Endodermal cell (in vitro differentiated cells): ENCODE measurements around the gene TBC1D3B. TPM values are rescaled to one million over a fixed set of nuclear protein-coding genes. Genes with fewer than 3 reads are reported as not detected.
A peak's percentile ranks its signal among the peaks of the same experiment; 100 is the strongest.
"Not testable (repeated sequence)": the region's sequence is repeated elsewhere in the genome, so short reads cannot be mapped to it uniquely, and the experiment has no call there.

Source experiments
- DNase-seq: peaks from one replicate; pipeline ENCODE4 v3.0.0-alpha.2; 2017
- H3K27ac ChIP-seq: 2 replicates; pipeline ENCODE4 v1.5.1; 2013; ENCODE audit warnings: mild to moderate bottlenecking, low read depth, low read length, moderate library complexity
- H3K27me3 ChIP-seq: 2 replicates; pipeline ENCODE4 v1.6.1; 2013; ENCODE audit warnings: mild to moderate bottlenecking, low read length, moderate library complexity; ENCODE audit not compliant: insufficient read depth, control insufficient read depth, poor library complexity, severe bottlenecking
- H3K36me3 ChIP-seq: 2 replicates; pipeline ENCODE4 v1.7.0; 2013; ENCODE audit warnings: mild to moderate bottlenecking, low read length, moderate library complexity; ENCODE audit not compliant: control insufficient read depth, insufficient read depth
- H3K4me1 ChIP-seq: one replicate; pipeline ENCODE4 v1.7.0; 2013; ENCODE audit warnings: low read length; ENCODE audit not compliant: control insufficient read depth, insufficient read depth
- H3K4me3 ChIP-seq: 2 replicates; pipeline ENCODE4 v1.5.1; 2013; ENCODE audit warnings: mild to moderate bottlenecking, low read length, moderate library complexity
- H3K9ac ChIP-seq: 2 replicates; pipeline ENCODE4 v1.6.1; 2013; ENCODE audit warnings: mild to moderate bottlenecking, low read length, moderate library complexity; ENCODE audit not compliant: poor library complexity, severe bottlenecking; ENCODE audit errors: extremely low read depth
- H3K9me3 ChIP-seq: 2 replicates; pipeline ENCODE4 v1.6.1; 2013; ENCODE audit warnings: mild to moderate bottlenecking, low read length, moderate library complexity; ENCODE audit not compliant: control insufficient read depth
- H3K27ac Mint-ChIP-seq: 2 replicates; pipeline ENCODE4 v1.8.0; 2020; ENCODE audit warnings: mixed read lengths
- H3K27me3 Mint-ChIP-seq: 2 replicates; pipeline ENCODE4 v1.8.0; 2021; ENCODE audit warnings: mild to moderate bottlenecking, mixed read lengths; ENCODE audit not compliant: insufficient read depth
- H3K36me3 Mint-ChIP-seq: 2 replicates; pipeline ENCODE4 v1.8.0; 2020; ENCODE audit warnings: low read depth, mixed read lengths
- H3K4me1 Mint-ChIP-seq: 2 replicates; pipeline ENCODE4 v1.8.0; 2020; ENCODE audit warnings: mixed read lengths
- H3K4me3 Mint-ChIP-seq: 2 replicates; pipeline ENCODE4 v1.8.0; 2020; ENCODE audit warnings: mild to moderate bottlenecking, moderate library complexity, mixed read lengths
- H3K9me3 Mint-ChIP-seq: 2 replicates; pipeline ENCODE4 v1.8.0; 2020; ENCODE audit warnings: mild to moderate bottlenecking, mixed read lengths
- WGBS, 2 experiments: methylation state at CpG; one replicate each; pipeline versions ENCODE4 v1.1.5 to v1.1.7; 2013; ENCODE audit warnings: missing lambda C conversion rate in 2 of 2, mixed read lengths in 1 of 2; ENCODE audit not compliant: insufficient coverage in 1 of 2, insufficient read length in 1 of 2; 5-methylcytosine and 5-hydroxymethylcytosine counted together
- total RNA-seq, 2 donors: library from RNA; stranded (reverse); fragmentation: NEBNext Ultra II Directional in 1 of 2; extraction: Animal tissue kit (Norgen Biotek cat#: 25700) in 1 of 2; gene quantifications; 2 replicates in 1 of 2; 3 replicates in 1 of 2; pipeline ENCODE4 v1.2.1, GENCODE V29; 2021
- TF ChIP-seq, protein P1 (sequence below): fragments of 200-600 bp; sonication (generic); conservative IDR thresholded peaks from 2 replicates; pipeline ENCODE4 v1.5.0; 2021; ENCODE audit warnings: antibody characterized with exemption, mild to moderate bottlenecking

Gene TBC1D3B
- total RNA-seq, 2 donors from 2014 or later, result 13.1 to 18.4 TPM

DNA sequence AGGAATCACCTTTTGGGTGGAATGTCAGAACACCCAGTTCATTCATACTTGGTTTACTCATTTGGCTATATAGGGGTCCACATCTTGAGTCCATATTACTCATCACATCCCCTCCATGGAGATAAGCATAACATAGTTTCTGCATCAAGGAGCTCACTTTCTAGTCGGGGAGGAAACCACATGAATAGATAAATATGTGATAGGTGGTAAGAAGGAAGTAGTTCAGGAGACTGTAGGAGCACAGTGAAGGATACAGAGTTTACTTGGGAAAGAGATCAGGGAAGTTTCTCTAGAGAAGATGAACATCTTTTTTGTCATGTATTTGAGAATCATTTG lies 30.0 kb upstream of the TBC1D3B start:
- H3K36me3 Mint-ChIP-seq, H3K36me3 ChIP-seq, H3K27ac ChIP-seq, DNase-seq, H3K4me1 ChIP-seq, H3K27me3 ChIP-seq, H3K4me3 ChIP-seq, H3K9me3 Mint-ChIP-seq, H3K4me3 Mint-ChIP-seq, H3K9ac ChIP-seq, H3K27me3 Mint-ChIP-seq, H3K27ac Mint-ChIP-seq, H3K4me1 Mint-ChIP-seq, H3K9me3 ChIP-seq: not testable (repeated sequence)
- WGBS, 2 experiments, result 72 to 88% methylated on average over 1 of the region's 1 CpG

DNA sequence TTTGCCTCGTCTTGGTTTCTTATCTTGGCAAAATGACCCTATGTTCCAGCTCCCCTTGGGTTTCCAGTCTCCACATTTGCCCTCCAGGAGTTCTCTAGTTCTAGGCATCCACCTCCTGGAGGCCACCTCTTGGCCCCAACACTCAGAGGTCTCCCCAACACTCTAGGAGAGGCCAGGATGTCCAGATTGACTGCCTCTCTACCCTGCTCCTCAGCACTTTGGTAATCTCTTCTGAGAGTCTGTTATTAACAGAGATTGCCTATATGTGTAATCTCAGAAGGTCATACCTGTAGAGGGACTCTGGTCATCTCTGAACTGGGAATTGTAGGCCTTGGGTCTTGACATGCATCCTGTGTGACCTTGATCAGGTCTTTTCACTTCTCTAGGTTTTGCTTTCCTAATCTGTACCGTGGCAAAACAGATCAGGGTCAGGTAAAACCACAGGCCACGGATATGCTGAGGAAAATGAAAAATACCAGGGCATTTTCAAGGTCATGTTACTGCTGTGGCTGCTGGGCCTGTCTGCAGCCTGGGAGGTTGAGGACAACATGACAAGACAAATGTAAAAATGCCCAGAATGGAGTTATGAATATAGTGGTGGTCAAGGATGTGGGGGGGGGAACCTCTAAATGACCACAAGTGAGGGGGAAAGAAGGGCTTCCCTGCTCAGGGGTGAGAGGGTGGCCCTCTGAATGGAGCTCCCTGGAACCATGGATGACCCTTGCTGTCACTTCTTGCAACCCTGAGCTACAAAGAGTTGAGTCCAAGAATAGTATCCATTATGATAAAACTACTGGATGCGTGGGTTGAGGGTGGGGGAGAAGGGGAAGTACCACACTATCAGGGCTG lies 29.4 kb upstream of the TBC1D3B start:
- H3K9me3 ChIP-seq, result no peaks in the 10 kb centered on the region
- WGBS, 2 experiments, result 87 to 97% methylated on average over 3 of the region's 4 CpGs
- no peaks in the 10 kb centered on the region for H3K4me1 ChIP-seq

DNA sequence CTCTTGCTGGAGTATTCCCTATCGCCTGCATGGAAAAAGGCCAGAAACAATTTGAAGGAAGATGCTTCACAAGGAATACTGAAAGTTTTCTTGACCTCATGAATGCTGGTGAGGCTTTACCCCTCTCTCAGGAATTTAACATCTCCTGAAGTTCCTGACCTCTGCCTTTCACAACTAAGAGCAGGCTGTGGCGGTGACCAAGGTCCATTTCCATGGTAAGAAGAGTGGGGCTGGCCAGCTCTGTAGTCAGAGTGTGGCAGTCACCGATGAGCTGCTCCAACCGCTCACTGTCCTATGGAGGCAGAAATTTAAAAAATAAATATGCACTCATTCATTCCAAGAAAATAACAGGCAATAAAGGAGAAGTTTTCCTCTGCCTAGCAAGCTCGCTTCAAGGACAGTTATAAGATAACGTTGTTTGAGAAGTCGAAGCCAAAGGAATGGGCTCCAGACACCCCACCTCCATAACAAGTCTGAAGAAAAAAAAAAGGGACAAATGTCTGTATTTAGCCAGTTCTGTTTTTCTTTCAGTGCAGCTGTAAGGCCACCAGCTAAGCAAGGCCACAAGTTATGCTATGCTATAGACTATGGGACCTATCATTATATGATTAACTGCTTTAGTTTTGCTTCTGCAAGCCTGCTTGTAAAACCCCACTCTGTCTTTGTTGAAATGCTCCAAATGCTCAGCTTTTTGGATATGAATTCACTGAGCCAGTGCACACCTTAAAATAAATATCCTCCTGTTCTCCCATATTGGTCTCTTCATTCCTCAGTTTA lies 28.5 kb upstream of the TBC1D3B start:
- H3K4me3 Mint-ChIP-seq, result no peak overlapping the region
- H3K9me3 Mint-ChIP-seq, result no peaks in the 10 kb centered on the region
- WGBS, 2 experiments, result 97% methylated on average over 6 of the region's 7 CpGs
- H3K36me3 Mint-ChIP-seq, result no peaks in the 10 kb centered on the region
- Histone ChIP-seq H3K9ac (no peak overlapping the region), H3K9me3 (no peaks in the 10 kb centered on the region), H3K4me1 (no peaks in the 10 kb centered on the region), H3K27ac (no peak overlapping the region), H3K36me3 (no peaks in the 10 kb centered on the region), H3K4me3 (no peak overlapping the region), H3K27me3 (no peaks in the 10 kb centered on the region)
- TF ChIP-seq, protein P1, sequence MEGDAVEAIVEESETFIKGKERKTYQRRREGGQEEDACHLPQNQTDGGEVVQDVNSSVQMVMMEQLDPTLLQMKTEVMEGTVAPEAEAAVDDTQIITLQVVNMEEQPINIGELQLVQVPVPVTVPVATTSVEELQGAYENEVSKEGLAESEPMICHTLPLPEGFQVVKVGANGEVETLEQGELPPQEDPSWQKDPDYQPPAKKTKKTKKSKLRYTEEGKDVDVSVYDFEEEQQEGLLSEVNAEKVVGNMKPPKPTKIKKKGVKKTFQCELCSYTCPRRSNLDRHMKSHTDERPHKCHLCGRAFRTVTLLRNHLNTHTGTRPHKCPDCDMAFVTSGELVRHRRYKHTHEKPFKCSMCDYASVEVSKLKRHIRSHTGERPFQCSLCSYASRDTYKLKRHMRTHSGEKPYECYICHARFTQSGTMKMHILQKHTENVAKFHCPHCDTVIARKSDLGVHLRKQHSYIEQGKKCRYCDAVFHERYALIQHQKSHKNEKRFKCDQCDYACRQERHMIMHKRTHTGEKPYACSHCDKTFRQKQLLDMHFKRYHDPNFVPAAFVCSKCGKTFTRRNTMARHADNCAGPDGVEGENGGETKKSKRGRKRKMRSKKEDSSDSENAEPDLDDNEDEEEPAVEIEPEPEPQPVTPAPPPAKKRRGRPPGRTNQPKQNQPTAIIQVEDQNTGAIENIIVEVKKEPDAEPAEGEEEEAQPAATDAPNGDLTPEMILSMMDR, result no peak
- peak; percentile 49 for DNase-seq
- no peaks in the 10 kb centered on the region for H3K4me1 Mint-ChIP-seq
- H3K27me3 Mint-ChIP-seq, result no peaks in the 10 kb centered on the region
- H3K27ac Mint-ChIP-seq, result no peak overlapping the region

More for the DNA sequence above, 29.4 kb upstream of the TBC1D3B start:
- Mint-ChIP-seq H3K27ac (no peak overlapping the region), H3K27me3 (peaks cover 2% of the 10 kb centered on the region), H3K36me3 (no peaks in the 10 kb centered on the region), H3K4me3 (no peak overlapping the region), H3K9me3 (no peaks in the 10 kb centered on the region), H3K4me1 (no peaks in the 10 kb centered on the region)
- Histone ChIP-seq H3K9ac (no peak overlapping the region), H3K27ac (no peak overlapping the region), H3K4me3 (no peak overlapping the region), H3K27me3 (no peaks in the 10 kb centered on the region), H3K36me3 (no peaks in the 10 kb centered on the region)
- peak; percentile 28 for DNase-seq
- TF ChIP-seq, protein P1, result no peak
